ENCODE data around the gene HMGB4. TPM values are rescaled to one million over a fixed set of nuclear protein-coding genes. Genes with fewer than 3 reads are reported as not detected.
A peak's percentile ranks its signal among the peaks of the same experiment; 100 is the strongest.

Gene HMGB4
- total and polyA plus RNA-seq, 9 of the 15 experiments (the other 6 are each of a cell fraction or from before 2014, with no cell fraction given), result not detected

GRCh38 chr1:33902486-33903209, 38.8 kb downstream of the HMGB4 start (continued):
- TF ChIP-seq POLR2AphosphoS5 (IDR thresholded peaks at IDR 0.05; ENCODE audit: control insufficient read depth, insufficient read depth, low read depth, low read length) (0 out of 2 replicates have a peak, but pooled peaks have one; percentile 42), TEAD2 (tag; IDR thresholded peaks at IDR 0.05) (no peak), NFIC (IDR thresholded peaks at IDR 0.05) (0 out of 2 replicates have a peak, but pooled peaks have one; percentile 11), THRAP3 (IDR thresholded peaks at IDR 0.05; ENCODE audit: borderline replicate concordance) (no peak), YY1 (IDR thresholded peaks at IDR 0.05; ENCODE audit: borderline replicate concordance in 1 of 3, control insufficient read depth in 1 of 3, extremely low read depth in 1 of 3, insufficient read depth in 3 of 3, insufficient read length in 1 of 3, insufficient replicate concordance in 2 of 3, low read depth in 1 of 3, low read length in 2 of 3) (no peak), TBL1XR1 (IDR thresholded peaks at IDR 0.05; ENCODE audit: low read length in 2 of 2) (no peak), ZNF740 (CRISPR knock-in tag; IDR thresholded peaks at IDR 0.05) (no peak), ZNF740 (tag; IDR thresholded peaks at IDR 0.05) (no peak), CREB5 (CRISPR knock-in tag; IDR thresholded peaks at IDR 0.05) (no peak), KAT7 (CRISPR knock-in tag; IDR thresholded peaks at IDR 0.05; ENCODE audit: borderline replicate concordance) (no peak), ZNF507 (tag; conservative IDR thresholded peaks at IDR 0.05) (no peak), MYC (IDR thresholded peaks at IDR 0.05; ENCODE audit: low read depth, low read length) (no peak), MYC (CRISPR knock-in tag; IDR thresholded peaks at IDR 0.05; ENCODE audit: borderline replicate concordance, low read depth) (no peak), NR1H2 (CRISPR knock-in tag; IDR thresholded peaks at IDR 0.05) (no peak), CHD4 (IDR thresholded peaks at IDR 0.05; ENCODE audit: insufficient read depth, insufficient replicate concordance, low read depth, low read length, poor library complexity, severe bottlenecking) (no peak), MTA2 (IDR thresholded peaks at IDR 0.05; ENCODE audit: low read depth) (peak; percentile 56; the same call in 1 of the 2 replicates), RBBP5 (IDR thresholded peaks at IDR 0.05; ENCODE audit: borderline replicate concordance, insufficient read depth, low read length, poor library complexity, severe bottlenecking) (no peak), PML (IDR thresholded peaks at IDR 0.05; ENCODE audit: low read length) (peak; percentile 59; the same call in 1 of the 2 replicates), SFPQ (IDR thresholded peaks at IDR 0.05; ENCODE audit: low read depth, low read length) (no peak), SP1 (CRISPR knock-in tag; IDR thresholded peaks at IDR 0.05) (no peak), POLR3A (IDR thresholded peaks at IDR 0.05; ENCODE audit: borderline replicate concordance, extremely low read depth, insufficient read depth, insufficient read length) (no peak), ZNF436 (CRISPR knock-in tag; IDR thresholded peaks at IDR 0.05) (no peak), RBM17 (IDR thresholded peaks at IDR 0.05; ENCODE audit: borderline replicate concordance, low read depth, low read length) (no peak)

Data from K562 (cell line).